ENCODE measurements around the gene HNRNPF.

DNA sequence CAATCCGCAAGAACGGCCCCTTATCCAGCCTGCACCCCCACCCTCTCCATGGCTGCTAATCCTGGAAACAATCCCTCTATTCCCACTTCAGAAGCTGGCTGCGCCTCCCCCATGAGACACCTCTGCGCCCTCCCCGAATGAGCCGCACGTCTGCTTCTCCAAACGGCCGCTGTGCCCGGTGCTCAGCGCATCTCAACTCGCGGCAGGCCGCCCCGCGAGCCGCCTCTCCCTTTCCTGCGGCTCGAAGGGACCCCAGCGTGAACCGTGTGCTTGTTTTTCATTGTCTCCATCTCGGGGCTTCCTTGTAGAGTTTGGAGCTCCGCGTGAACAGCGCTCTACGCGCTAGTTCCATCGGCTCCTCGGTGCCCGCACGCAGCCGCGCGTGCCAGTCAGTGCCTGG lies 58.3 kb downstream of the HNRNPF start:
- TF ChIP-seq REST (tag by site-specific recombination; IDR thresholded peaks at IDR 0.05) = no peak
- no peak for TF ChIP-seq GFI1B (tag by site-specific recombination; IDR thresholded peaks at IDR 0.05)
- TF ChIP-seq CTCF (tag by site-specific recombination; IDR thresholded peaks at IDR 0.05) = no peak
- no peak for TF ChIP-seq ZNF501 (tag by site-specific recombination; IDR thresholded peaks at IDR 0.05)
- no peak for TF ChIP-seq GLI4 (tag by site-specific recombination; IDR thresholded peaks at IDR 0.05)
- no peak for TF ChIP-seq ZNF24 (tag by site-specific recombination; IDR thresholded peaks at IDR 0.05)
- TF ChIP-seq, protein P1, sequence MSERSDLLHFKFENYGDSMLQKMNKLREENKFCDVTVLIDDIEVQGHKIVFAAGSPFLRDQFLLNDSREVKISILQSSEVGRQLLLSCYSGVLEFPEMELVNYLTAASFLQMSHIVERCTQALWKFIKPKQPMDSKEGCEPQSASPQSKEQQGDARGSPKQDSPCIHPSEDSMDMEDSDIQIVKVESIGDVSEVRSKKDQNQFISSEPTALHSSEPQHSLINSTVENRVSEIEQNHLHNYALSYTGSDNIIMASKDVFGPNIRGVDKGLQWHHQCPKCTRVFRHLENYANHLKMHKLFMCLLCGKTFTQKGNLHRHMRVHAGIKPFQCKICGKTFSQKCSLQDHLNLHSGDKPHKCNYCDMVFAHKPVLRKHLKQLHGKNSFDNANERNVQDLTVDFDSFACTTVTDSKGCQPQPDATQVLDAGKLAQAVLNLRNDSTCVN (tag by site-specific recombination; optimal IDR thresholded peaks at IDR 0.05) = no peak

Measured in HEK293 (cell line).